HepG2 (cell line): ENCODE measurements around the gene MARF1. TPM values are rescaled to one million over a fixed set of nuclear protein-coding genes. Genes with fewer than 3 reads are reported as not detected.
A peak's percentile ranks its signal among the peaks of the same experiment; 100 is the strongest.

Experiments used
- ARID2 ChIP-seq: sonication (generic); formaldehyde crosslinking; IDR thresholded peaks from 2 replicates; pipeline ENCODE4 v1.8.1; 2022; ENCODE audit warnings: mild to moderate bottlenecking, missing genetic modification reagents, borderline replicate concordance
- BCL6 ChIP-seq: IDR thresholded peaks from 2 replicates; pipeline ENCODE4 v1.6.1; 2016; ENCODE audit warnings: missing genetic modification reagents, missing compliant biosample characterization
- CEBPB ChIP-seq: IDR thresholded peaks from 2 replicates; pipeline ENCODE4 v1.6.1; 2011; ENCODE audit warnings: low read depth, low read length, improper control_type of control experiment, borderline replicate concordance
- DPF2 ChIP-seq: sonication (generic); formaldehyde crosslinking; IDR thresholded peaks from 2 replicates; pipeline ENCODE4 v1.4.0; 2020; ENCODE audit warnings: mild to moderate bottlenecking, low read depth, missing genetic modification reagents, borderline replicate concordance
- ERF ChIP-seq: IDR thresholded peaks from 2 replicates; pipeline ENCODE4 v1.6.1; 2018; ENCODE audit warnings: missing biosample characterization, missing genetic modification reagents
- FOXA3 ChIP-seq: IDR thresholded peaks from 2 replicates; pipeline ENCODE4 v1.6.1; 2016; ENCODE audit warnings: missing genetic modification reagents, missing compliant biosample characterization
- HOXA9 ChIP-seq: sonication (generic); formaldehyde crosslinking; IDR thresholded peaks from 2 replicates; pipeline ENCODE4 v1.8.1; 2022; ENCODE audit warnings: missing genetic modification reagents, mild to moderate bottlenecking, moderate library complexity, borderline replicate concordance
- KDM6A ChIP-seq: IDR thresholded peaks from 2 replicates; pipeline ENCODE4 v1.6.1; 2016; ENCODE audit warnings: low read depth
- MTF2 ChIP-seq: sonication (generic); formaldehyde crosslinking; IDR thresholded peaks from 2 replicates; pipeline ENCODE4 v1.5.0; 2020; ENCODE audit warnings: missing genetic modification reagents, borderline replicate concordance
- SRSF9 ChIP-seq: fragments of 200-400 bp; formaldehyde crosslinking; IDR thresholded peaks from 2 replicates; pipeline ENCODE4 v1.6.1; 2018; ENCODE audit warnings: borderline replicate concordance, mild to moderate bottlenecking, low read depth, low read length; ENCODE audit not compliant: insufficient read depth, poor library complexity, severe bottlenecking
- TBX3 ChIP-seq: fragments of 450-650 bp; IDR thresholded peaks from 2 replicates; pipeline ENCODE4 v1.6.1; 2017; ENCODE audit warnings: antibody characterized with exemption, mild to moderate bottlenecking, inconsistent platforms, borderline replicate concordance
- TMF1 ChIP-seq: sonication (generic); formaldehyde crosslinking; IDR thresholded peaks from 2 replicates; pipeline ENCODE4 v1.8.1; 2022; ENCODE audit warnings: low read depth, missing genetic modification reagents
- TOE1 ChIP-seq: sonication (generic); formaldehyde crosslinking; IDR thresholded peaks from 2 replicates; pipeline ENCODE4 v1.4.0; 2020; ENCODE audit warnings: mild to moderate bottlenecking, missing genetic modification reagents
- ZMYM3 ChIP-seq: sonication (generic); formaldehyde crosslinking; IDR thresholded peaks from 2 replicates; pipeline ENCODE4 v1.5.1; 2020; ENCODE audit warnings: mild to moderate bottlenecking, missing genetic modification reagents
- ZNF20 ChIP-seq: sonication (generic); formaldehyde crosslinking; IDR thresholded peaks from 2 replicates; pipeline ENCODE4 v1.4.0; 2020; ENCODE audit warnings: mild to moderate bottlenecking, moderate library complexity, missing genetic modification reagents
- ZNF83 ChIP-seq: sonication (generic); formaldehyde crosslinking; IDR thresholded peaks from 2 replicates; pipeline ENCODE4 v1.4.0; 2020; ENCODE audit warnings: missing genetic modification reagents, mild to moderate bottlenecking, borderline replicate concordance
- ZNF883 ChIP-seq: sonication (generic); formaldehyde crosslinking; IDR thresholded peaks from 2 replicates; pipeline ENCODE4 v1.5.1; 2020; ENCODE audit warnings: mild to moderate bottlenecking, missing genetic modification reagents; ENCODE audit errors: not compliant biosample characterization
- polyA plus RNA-seq, 8 experiments: library from polyadenylated mRNA; depleted of rRNA in 3 of 8; stranded (reverse) in 7 of 8; unstranded in 1 of 8; fragments of >200 nt; fragmentation: Illumina TruSeq in 4 of 8; extraction: Trizol in 4 of 8; gene quantifications; 2 replicates each; pipeline versions ENCODE4 v1.2.1 to v1.2.3, GENCODE V29; 2011 to 2016; ENCODE audit warnings: low read depth in 4 of 8, missing spikeins in 1 of 8, mixed read lengths in 1 of 8; ENCODE audit not compliant: insufficient read depth in 1 of 8
- total RNA-seq, 5 experiments: library from RNA; depleted of rRNA; stranded (reverse); fragments of >200 nt; fragmentation: Illumina TruSeq; extraction: Trizol; gene quantifications; 2 replicates each; pipeline ENCODE4 v1.2.3, GENCODE V29; 2016; ENCODE audit warnings: low read depth in 1 of 5
- TF ChIP-seq, protein P1 (sequence below): sonication (generic); formaldehyde crosslinking; IDR thresholded peaks from 2 replicates; pipeline ENCODE4 v1.5.0; 2020; ENCODE audit warnings: missing genetic modification reagents
- TF ChIP-seq, protein P2 (sequence below): IDR thresholded peaks from 2 replicates; pipeline ENCODE4 v1.6.1; 2016; ENCODE audit warnings: low read depth
- TF ChIP-seq, protein P3 (sequence below): sonication (generic); formaldehyde crosslinking; conservative IDR thresholded peaks from 2 replicates; pipeline ENCODE4 v1.4.0; 2020; ENCODE audit warnings: missing genetic modification reagents
- TF ChIP-seq, protein P4 (sequence below): sonication (generic); formaldehyde crosslinking; IDR thresholded peaks from 2 replicates; pipeline ENCODE4 v1.4.0; 2020; ENCODE audit warnings: mild to moderate bottlenecking, missing genetic modification reagents
- TF ChIP-seq, protein P5 (sequence below): sonication (generic); formaldehyde crosslinking; IDR thresholded peaks from 2 replicates; pipeline ENCODE4 v1.4.0; 2020; ENCODE audit warnings: missing genetic modification reagents, borderline replicate concordance
- TF ChIP-seq, protein P6 (sequence below): sonication (generic); formaldehyde crosslinking; IDR thresholded peaks from 2 replicates; pipeline ENCODE4 v1.8.1; 2023; ENCODE audit warnings: mild to moderate bottlenecking, missing genetic modification reagents

MARF1 gene
- total and polyA plus RNA-seq, 2 of the 13 experiments (the other 11 are each of a cell fraction or from before 2014, with no cell fraction given), result 8.7 to 20.7 TPM

DNA sequence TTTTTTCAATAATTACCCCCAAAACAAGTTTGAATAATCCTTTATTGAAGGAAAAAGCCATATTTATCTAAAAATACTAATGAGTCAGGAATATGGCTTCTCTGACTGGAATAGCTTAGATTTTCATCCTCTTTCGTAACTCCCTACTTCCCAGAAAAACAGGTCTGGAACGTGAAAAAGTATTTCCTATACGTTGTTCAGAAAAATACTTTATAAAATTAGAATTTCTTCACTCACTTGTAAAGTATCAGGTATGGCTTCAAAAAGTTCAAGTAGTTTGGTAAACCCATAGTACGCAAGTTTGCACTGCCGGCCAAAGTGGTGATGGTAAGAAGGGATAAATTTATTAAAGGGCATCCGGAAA lies 33.7 kb downstream of the MARF1 start (continued):
- TF ChIP-seq DPF2 (CRISPR knock-in tag), result no peak
- no peak for TF ChIP-seq FOXA3 (CRISPR knock-in tag)
- 0 out of 2 replicates have a peak, but pooled peaks have one; percentile 21 for TF ChIP-seq ARID2 (CRISPR knock-in tag)
- no peak for TF ChIP-seq KDM6A (CRISPR knock-in tag)
- no peak for TF ChIP-seq TMF1 (CRISPR knock-in tag)
- TF ChIP-seq, protein P1, sequence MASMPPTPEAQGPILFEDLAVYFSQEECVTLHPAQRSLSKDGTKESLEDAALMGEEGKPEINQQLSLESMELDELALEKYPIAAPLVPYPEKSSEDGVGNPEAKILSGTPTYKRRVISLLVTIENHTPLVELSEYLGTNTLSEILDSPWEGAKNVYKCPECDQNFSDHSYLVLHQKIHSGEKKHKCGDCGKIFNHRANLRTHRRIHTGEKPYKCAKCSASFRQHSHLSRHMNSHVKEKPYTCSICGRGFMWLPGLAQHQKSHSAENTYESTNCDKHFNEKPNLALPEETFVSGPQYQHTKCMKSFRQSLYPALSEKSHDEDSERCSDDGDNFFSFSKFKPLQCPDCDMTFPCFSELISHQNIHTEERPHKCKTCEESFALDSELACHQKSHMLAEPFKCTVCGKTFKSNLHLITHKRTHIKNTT (CRISPR knock-in tag), result no peak
- TF ChIP-seq, protein P2, sequence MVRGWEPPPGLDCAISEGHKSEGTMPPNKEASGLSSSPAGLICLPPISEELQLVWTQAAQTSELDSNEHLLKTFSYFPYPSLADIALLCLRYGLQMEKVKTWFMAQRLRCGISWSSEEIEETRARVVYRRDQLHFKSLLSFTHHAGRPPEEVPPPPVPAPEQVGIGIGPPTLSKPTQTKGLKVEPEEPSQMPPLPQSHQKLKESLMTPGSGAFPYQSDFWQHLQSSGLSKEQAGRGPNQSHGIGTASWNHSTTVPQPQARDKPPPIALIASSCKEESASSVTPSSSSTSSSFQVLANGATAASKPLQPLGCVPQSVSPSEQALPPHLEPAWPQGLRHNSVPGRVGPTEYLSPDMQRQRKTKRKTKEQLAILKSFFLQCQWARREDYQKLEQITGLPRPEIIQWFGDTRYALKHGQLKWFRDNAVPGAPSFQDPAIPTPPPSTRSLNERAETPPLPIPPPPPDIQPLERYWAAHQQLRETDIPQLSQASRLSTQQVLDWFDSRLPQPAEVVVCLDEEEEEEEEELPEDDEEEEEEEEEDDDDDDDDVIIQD (CRISPR knock-in tag), result no peak
- TF ChIP-seq BCL6, result no peak
- no peak for TF ChIP-seq ZNF883 (CRISPR knock-in tag)
- no peak for TF ChIP-seq ZNF83 (CRISPR knock-in tag)
- TF ChIP-seq, protein P3, sequence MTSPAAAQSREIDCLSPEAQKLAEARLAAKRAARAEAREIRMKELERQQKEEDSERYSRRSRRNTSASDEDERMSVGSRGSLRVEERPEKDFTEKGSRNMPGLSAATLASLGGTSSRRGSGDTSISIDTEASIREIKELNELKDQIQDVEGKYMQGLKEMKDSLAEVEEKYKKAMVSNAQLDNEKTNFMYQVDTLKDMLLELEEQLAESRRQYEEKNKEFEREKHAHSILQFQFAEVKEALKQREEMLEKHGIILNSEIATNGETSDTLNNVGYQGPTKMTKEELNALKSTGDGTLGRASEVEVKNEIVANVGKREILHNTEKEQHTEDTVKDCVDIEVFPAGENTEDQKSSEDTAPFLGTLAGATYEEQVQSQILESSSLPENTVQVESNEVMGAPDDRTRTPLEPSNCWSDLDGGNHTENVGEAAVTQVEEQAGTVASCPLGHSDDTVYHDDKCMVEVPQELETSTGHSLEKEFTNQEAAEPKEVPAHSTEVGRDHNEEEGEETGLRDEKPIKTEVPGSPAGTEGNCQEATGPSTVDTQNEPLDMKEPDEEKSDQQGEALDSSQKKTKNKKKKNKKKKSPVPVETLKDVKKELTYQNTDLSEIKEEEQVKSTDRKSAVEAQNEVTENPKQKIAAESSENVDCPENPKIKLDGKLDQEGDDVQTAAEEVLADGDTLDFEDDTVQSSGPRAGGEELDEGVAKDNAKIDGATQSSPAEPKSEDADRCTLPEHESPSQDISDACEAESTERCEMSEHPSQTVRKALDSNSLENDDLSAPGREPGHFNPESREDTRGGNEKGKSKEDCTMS, result no peak
- no peak for TF ChIP-seq HOXA9 (CRISPR knock-in tag)
- no peak for TF ChIP-seq CEBPB
- TF ChIP-seq, protein P4, sequence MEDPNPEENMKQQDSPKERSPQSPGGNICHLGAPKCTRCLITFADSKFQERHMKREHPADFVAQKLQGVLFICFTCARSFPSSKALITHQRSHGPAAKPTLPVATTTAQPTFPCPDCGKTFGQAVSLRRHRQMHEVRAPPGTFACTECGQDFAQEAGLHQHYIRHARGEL, result no peak
- TF ChIP-seq, protein P5, sequence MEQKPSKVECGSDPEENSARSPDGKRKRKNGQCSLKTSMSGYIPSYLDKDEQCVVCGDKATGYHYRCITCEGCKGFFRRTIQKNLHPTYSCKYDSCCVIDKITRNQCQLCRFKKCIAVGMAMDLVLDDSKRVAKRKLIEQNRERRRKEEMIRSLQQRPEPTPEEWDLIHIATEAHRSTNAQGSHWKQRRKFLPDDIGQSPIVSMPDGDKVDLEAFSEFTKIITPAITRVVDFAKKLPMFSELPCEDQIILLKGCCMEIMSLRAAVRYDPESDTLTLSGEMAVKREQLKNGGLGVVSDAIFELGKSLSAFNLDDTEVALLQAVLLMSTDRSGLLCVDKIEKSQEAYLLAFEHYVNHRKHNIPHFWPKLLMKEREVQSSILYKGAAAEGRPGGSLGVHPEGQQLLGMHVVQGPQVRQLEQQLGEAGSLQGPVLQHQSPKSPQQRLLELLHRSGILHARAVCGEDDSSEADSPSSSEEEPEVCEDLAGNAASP (CRISPR knock-in tag), result no peak
- TF ChIP-seq, protein P6, sequence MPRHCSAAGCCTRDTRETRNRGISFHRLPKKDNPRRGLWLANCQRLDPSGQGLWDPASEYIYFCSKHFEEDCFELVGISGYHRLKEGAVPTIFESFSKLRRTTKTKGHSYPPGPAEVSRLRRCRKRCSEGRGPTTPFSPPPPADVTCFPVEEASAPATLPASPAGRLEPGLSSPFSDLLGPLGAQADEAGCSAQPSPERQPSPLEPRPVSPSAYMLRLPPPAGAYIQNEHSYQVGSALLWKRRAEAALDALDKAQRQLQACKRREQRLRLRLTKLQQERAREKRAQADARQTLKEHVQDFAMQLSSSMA (CRISPR knock-in tag), result no peak
- TF ChIP-seq MTF2 (CRISPR knock-in tag), result no peak; the same call in 1 of the 2 replicates
- TF ChIP-seq TOE1 (CRISPR knock-in tag), result no peak
- no peak for TF ChIP-seq ERF (CRISPR knock-in tag)
- no peak for TF ChIP-seq ZMYM3 (CRISPR knock-in tag)
- no peak for TF ChIP-seq SRSF9
- no peak for TF ChIP-seq TBX3
- 0 out of 2 replicates have a peak, but pooled peaks have one; percentile 13 for TF ChIP-seq ZNF20 (CRISPR knock-in tag)
